GM21825 (cell line): Measurements from ENCODE around the gene FICD.
A peak's percentile ranks its signal among the peaks of the same experiment; 100 is the strongest.
"Not testable (repeated sequence)": the region's sequence is repeated elsewhere in the genome, so short reads cannot be mapped to it uniquely, and the experiment has no call there.

Experiments
- ATAC-seq: cut with Tn5 transposase; IDR thresholded peaks from one replicate; pipeline ENCODE4 v1.9.1; 2021; ENCODE audit warnings: mild to moderate bottlenecking, moderate library complexity; ENCODE audit not compliant: unreplicated experiment

The FICD gene

GRCh38 chr12:108531929-108532848 lies 17.1 kb downstream of the FICD start:
- no peak for ATAC-seq

GRCh38 chr12:108538146-108538545 lies 23.1 kb downstream of the FICD start:
- no peak for ATAC-seq

- ATAC-seq, result no peak
These were observed 23.6 kb downstream of the FICD start for GRCh38 chr12:108538616-108539195.

GRCh38 chr12:108542320-108542719 lies 27.2 kb downstream of the FICD start:
- no peak for ATAC-seq

- no peak for ATAC-seq
These were observed 28.6 kb downstream of the FICD start for GRCh38 chr12:108543652-108544051.

- no peak for ATAC-seq
These were observed 32.6 kb downstream of the FICD start for GRCh38 chr12:108547686-108548085.

- ATAC-seq, result no peak
These were observed 34.0 kb downstream of the FICD start for GRCh38 chr12:108548954-108549521.

GRCh38 chr12:108551535-108551934 lies 36.5 kb downstream of the FICD start:
- no peak for ATAC-seq

GRCh38 chr12:108553799-108554198 lies 38.7 kb downstream of the FICD start:
- ATAC-seq, result no peak

GRCh38 chr12:108555383-108555782 lies 40.3 kb downstream of the FICD start:
- ATAC-seq, result not testable (repeated sequence)

GRCh38 chr12:108559007-108559655 lies 44.1 kb downstream of the FICD start:
- no peak for ATAC-seq

- ATAC-seq, result no peak
These were observed 44.7 kb downstream of the FICD start for GRCh38 chr12:108559748-108560147.

- no peak for ATAC-seq
These were observed 45.2 kb downstream of the FICD start for GRCh38 chr12:108560321-108560721.

GRCh38 chr12:108560752-108561719 lies 46.0 kb downstream of the FICD start, which contains the start of gene SART3:
Gene SART3 (minus strand): TSS chr12:108561173. CDS start chr12:108561154, 19 bp downstream.
- ATAC-seq, result peak; percentile 28

GRCh38 chr12:108561852-108562347 lies 46.8 kb downstream of the FICD start:
- no peak for ATAC-seq

GRCh38 chr12:108562348-108563135 lies 47.5 kb downstream of the FICD start, which contains the start of gene ISCU:
Gene ISCU (plus strand): TSS chr12:108562596. CDS start chr12:108562623, 27 bp downstream.
- ATAC-seq, result peak; percentile 52

GRCh38 chr12:108563136-108563803 lies 48.2 kb downstream of the FICD start:
- peak; percentile 32 for ATAC-seq

- ATAC-seq, result no peak
These were observed 48.7 kb downstream of the FICD start for GRCh38 chr12:108563804-108564151.

- ATAC-seq, result no peak
These were observed 49.6 kb downstream of the FICD start for GRCh38 chr12:108564724-108565123.
